ENCODE data around the gene SLC25A29. TPM values are rescaled to one million over a fixed set of nuclear protein-coding genes. Genes with fewer than 3 reads are reported as not detected.
"Not testable (repeated sequence)": the region's sequence is repeated elsewhere in the genome, so short reads cannot be mapped to it uniquely, and the experiment has no call there.

Gene SLC25A29
- total and polyA plus RNA-seq, 2 donors from 2014 or later: 88.5 to 152 TPM

DNA sequence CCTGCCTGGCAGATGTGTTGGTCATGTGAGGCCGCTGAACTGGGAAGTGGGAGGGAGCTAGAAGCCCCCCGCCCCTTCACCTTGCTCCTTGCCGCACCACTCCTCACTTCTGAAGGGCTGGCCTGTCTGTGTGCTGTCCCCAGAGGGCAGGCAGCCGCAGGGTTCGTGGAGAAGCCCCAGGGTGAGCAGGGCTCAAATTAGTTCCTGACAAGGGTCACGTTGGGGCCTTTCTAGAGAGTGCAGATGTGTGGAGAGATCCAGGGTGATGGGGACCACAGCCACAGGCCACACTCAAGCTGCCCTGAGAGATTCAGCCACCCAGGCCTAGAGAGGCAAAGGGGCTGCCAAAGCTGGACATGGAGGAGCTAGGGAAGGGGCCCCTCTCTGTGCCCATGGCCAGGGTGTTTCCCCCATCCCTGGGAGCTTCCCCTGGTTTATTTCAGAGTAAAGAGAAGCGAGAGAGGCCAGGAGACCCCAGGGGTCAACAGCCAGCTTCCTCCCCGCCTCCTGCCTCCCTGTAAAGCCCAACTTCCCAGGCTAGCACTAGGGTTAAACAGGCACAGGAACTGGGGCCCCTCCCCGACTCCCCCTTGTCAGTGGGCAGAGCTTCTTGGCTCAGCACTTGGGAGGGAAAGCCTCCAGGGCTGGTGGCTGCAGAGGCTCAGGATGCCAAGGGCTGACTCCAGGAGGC lies 16.2 kb downstream of the SLC25A29 start:
- H3K4me1 ChIP-seq (ENCODE audit: control insufficient read depth in 2 of 3, insufficient read depth in 2 of 3, low read depth in 1 of 3, low read length in 3 of 3): peaks cover 0 to 26% (median 8%) of the 10 kb centered on the region in 3 donors
- no peak overlapping the region for H3K4me3 ChIP-seq (ENCODE audit: low read length in 3 of 3)
- H3K27ac ChIP-seq (ENCODE audit: low read depth in 2 of 2, low read length in 2 of 2): no peak overlapping the region
- no peak overlapping the region for H3K9ac ChIP-seq (ENCODE audit: low read length in 3 of 3)
- intact Hi-C loops (cut with DNase I): no loop called here
- FAIRE-seq (no peak), DNase-seq (peak in 2 of 5 donors; percentile 52 to 54)
- TF ChIP-seq, protein P1, sequence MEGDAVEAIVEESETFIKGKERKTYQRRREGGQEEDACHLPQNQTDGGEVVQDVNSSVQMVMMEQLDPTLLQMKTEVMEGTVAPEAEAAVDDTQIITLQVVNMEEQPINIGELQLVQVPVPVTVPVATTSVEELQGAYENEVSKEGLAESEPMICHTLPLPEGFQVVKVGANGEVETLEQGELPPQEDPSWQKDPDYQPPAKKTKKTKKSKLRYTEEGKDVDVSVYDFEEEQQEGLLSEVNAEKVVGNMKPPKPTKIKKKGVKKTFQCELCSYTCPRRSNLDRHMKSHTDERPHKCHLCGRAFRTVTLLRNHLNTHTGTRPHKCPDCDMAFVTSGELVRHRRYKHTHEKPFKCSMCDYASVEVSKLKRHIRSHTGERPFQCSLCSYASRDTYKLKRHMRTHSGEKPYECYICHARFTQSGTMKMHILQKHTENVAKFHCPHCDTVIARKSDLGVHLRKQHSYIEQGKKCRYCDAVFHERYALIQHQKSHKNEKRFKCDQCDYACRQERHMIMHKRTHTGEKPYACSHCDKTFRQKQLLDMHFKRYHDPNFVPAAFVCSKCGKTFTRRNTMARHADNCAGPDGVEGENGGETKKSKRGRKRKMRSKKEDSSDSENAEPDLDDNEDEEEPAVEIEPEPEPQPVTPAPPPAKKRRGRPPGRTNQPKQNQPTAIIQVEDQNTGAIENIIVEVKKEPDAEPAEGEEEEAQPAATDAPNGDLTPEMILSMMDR (IDR thresholded peaks at IDR 0.05; ENCODE audit: borderline replicate concordance, extremely low read depth, insufficient read depth): no peak
- H3K36me3 ChIP-seq (ENCODE audit: control insufficient read depth in 2 of 3, insufficient read depth in 3 of 3, low read length in 3 of 3): peaks cover 0 to 9% (median 0%) of the 10 kb centered on the region in 3 donors
- H3K9me3 ChIP-seq (ENCODE audit: control insufficient read depth in 2 of 3, insufficient read depth in 1 of 3, low read length in 3 of 3): no peaks in the 10 kb centered on the region
- H3K27me3 ChIP-seq (ENCODE audit: control insufficient read depth, insufficient read depth, low read length): no peaks in the 10 kb centered on the region

DNA sequence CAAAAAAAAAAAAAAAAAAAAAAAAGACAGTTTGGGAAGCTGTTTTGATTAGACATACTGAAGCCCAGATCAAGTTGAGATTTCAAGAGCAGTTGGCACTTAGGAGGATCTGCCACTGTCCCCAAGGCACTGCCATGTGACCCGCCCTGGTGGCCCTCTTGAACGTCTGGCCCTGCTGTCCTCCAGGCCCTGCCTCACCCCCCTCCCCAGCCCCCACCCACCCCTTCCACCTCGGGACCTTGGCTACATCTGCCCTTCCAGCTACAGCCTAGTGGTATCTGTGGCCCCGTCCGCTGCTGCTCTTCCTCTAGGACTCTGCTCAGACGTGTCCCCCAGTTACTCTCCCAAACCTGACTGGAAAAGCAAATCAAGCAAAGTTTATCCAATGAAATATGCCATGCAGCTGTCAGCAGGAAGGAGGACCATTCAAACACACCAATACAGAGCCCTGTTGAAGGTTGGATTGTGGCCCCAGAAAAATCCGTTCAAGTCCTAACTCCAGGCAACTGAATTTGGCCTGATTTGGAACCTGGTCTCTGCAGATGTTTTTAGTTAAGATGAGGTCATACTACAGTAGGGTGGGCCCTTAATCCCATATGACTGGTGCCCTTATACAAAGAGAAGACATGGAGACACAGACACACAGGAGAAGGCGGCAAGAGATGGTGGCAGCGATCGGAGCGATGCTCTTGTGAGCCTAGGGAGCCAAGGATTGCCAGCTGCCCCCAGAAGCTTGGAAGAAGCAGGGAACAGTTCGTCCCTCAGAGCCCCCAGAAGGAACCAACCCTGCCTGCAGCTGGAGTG lies 17.7 kb downstream of the SLC25A29 start:
- Histone ChIP-seq H3K4me1 (ENCODE audit: control insufficient read depth in 2 of 3, insufficient read depth in 2 of 3, low read depth in 1 of 3, low read length in 3 of 3) (peaks cover 0 to 23% (median 0%) of the 10 kb centered on the region in 3 donors), H3K27ac (ENCODE audit: low read depth in 2 of 2, low read length in 2 of 2) (no peak overlapping the region), H3K4me3 (ENCODE audit: low read length in 3 of 3) (no peak overlapping the region), H3K9ac (ENCODE audit: low read length in 3 of 3) (no peak overlapping the region), H3K36me3 (ENCODE audit: control insufficient read depth in 2 of 3, insufficient read depth in 3 of 3, low read length in 3 of 3) (peaks cover 0 to 9% (median 0%) of the 10 kb centered on the region in 3 donors), H3K27me3 (ENCODE audit: control insufficient read depth, insufficient read depth, low read length) (no peaks in the 10 kb centered on the region), H3K9me3 (ENCODE audit: control insufficient read depth in 2 of 3, insufficient read depth in 1 of 3, low read length in 3 of 3) (no peaks in the 10 kb centered on the region)
- FAIRE-seq (no peak), DNase-seq (peak in 2 of 5 donors; percentile 37 to 47)
- intact Hi-C loops (cut with DNase I): no loop called here
- TF ChIP-seq, protein P1 (IDR thresholded peaks at IDR 0.05; ENCODE audit: borderline replicate concordance, extremely low read depth, insufficient read depth): no peak

DNA sequence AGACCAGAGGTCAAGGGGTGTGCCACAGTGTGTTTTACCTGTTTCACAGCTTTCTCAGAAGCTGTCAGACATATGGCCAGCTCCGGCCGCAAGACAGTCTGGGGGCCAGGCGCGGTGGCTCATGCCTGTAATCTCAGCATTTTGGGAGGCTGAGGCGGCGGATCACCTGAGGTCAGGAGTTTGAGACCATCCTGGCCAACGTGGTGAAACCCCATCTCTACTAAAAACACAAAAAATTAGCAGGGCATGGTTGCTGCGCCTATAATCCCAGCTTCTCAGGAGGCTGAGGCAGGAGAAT lies 18.3 kb downstream of the SLC25A29 start:
- H3K27ac ChIP-seq (ENCODE audit: low read depth in 2 of 2, low read length in 2 of 2); H3K9ac ChIP-seq (ENCODE audit: low read length in 3 of 3); H3K9me3 ChIP-seq (ENCODE audit: control insufficient read depth in 2 of 3, insufficient read depth in 1 of 3, low read length in 3 of 3); H3K4me3 ChIP-seq (ENCODE audit: low read length in 3 of 3); H3K27me3 ChIP-seq (ENCODE audit: control insufficient read depth, insufficient read depth, low read length); intact Hi-C loops (cut with DNase I); H3K36me3 ChIP-seq (ENCODE audit: control insufficient read depth in 2 of 3, insufficient read depth in 3 of 3, low read length in 3 of 3); FAIRE-seq: not testable (repeated sequence)
- peaks cover 0 to 23% (median 0%) of the 10 kb centered on the region in 3 donors for H3K4me1 ChIP-seq (ENCODE audit: control insufficient read depth in 2 of 3, insufficient read depth in 2 of 3, low read depth in 1 of 3, low read length in 3 of 3)
- peak in 1 of 5 donors; percentile 40 for DNase-seq

All from kidney (tissue), 14 donors.